Ureter (tissue), 1 donor: Measurements from ENCODE around the gene HTR3C. TPM values are rescaled to one million over a fixed set of nuclear protein-coding genes. Genes with fewer than 3 reads are reported as not detected.
"Not testable (repeated sequence)": the region's sequence is repeated elsewhere in the genome, so short reads cannot be mapped to it uniquely, and the experiment has no call there.

Experiments
- DNase-seq: peaks from one replicate; pipeline ENCODE4 v3.0.0-alpha.2; 2020; ENCODE audit warnings: low spot score
- total RNA-seq: library from RNA; stranded (reverse); gene quantifications from one replicate; pipeline ENCODE4 v1.2.4, GENCODE V29; 2023
- donor health status: DM: yes; HTN: yes; CAD: no.

Gene HTR3C
- total RNA-seq: not detected

GRCh38 chr3:184052767-184053166 lies at the start of gene HTR3C:
Gene HTR3C, plus strand, starts transcription at chr3:184053047. Its CDS starts 34 bp downstream, at chr3:184053081.
- no peak for DNase-seq

GRCh38 chr3:184003187-184003967 lies 49.5 kb upstream of the HTR3C start:
- DNase-seq: no peak

- no peak for DNase-seq
These were observed 48.4 kb upstream of the HTR3C start for GRCh38 chr3:184004476-184004875.

GRCh38 chr3:184005941-184006507 lies 46.8 kb upstream of the HTR3C start:
- peak; percentile 76 for DNase-seq

- not testable (repeated sequence) for DNase-seq
These were observed 45.6 kb upstream of the HTR3C start for GRCh38 chr3:184007143-184007813.

- no peak for DNase-seq
These were observed 44.7 kb upstream of the HTR3C start for GRCh38 chr3:184008161-184008560.

GRCh38 chr3:184011230-184011876 lies 41.5 kb upstream of the HTR3C start:
- no peak for DNase-seq

GRCh38 chr3:184011937-184012889 lies 40.6 kb upstream of the HTR3C start:
- DNase-seq: no peak

GRCh38 chr3:184015381-184016019 lies 37.3 kb upstream of the HTR3C start:
- DNase-seq: no peak

- DNase-seq: no peak
These were observed 36.7 kb upstream of the HTR3C start for GRCh38 chr3:184016169-184016570.

GRCh38 chr3:184016811-184017671 lies 35.8 kb upstream of the HTR3C start:
- peak; percentile 62 for DNase-seq

- peak; percentile 94 for DNase-seq
These were observed 35.0 kb upstream of the HTR3C start, which contains the start of gene ABCC5 for GRCh38 chr3:184017672-184018423. Gene ABCC5, minus strand, starts transcription at chr3:184017884. Its CDS starts 3,492 bp downstream, at chr3:184014392.

- DNase-seq: no peak
These were observed 34.3 kb upstream of the HTR3C start for GRCh38 chr3:184018424-184018973.

GRCh38 chr3:184022323-184022722 lies 30.5 kb upstream of the HTR3C start:
- DNase-seq: no peak

GRCh38 chr3:184025256-184025655 lies 27.6 kb upstream of the HTR3C start:
- DNase-seq: not testable (repeated sequence)

GRCh38 chr3:184028275-184028890 lies 24.5 kb upstream of the HTR3C start:
- not testable (repeated sequence) for DNase-seq

- DNase-seq: no peak
These were observed 23.4 kb upstream of the HTR3C start for GRCh38 chr3:184029443-184029842.

GRCh38 chr3:184030536-184030935 lies 22.3 kb upstream of the HTR3C start:
- no peak for DNase-seq
